Measurements from ENCODE around the gene PCLAF. TPM values are rescaled to one million over a fixed set of nuclear protein-coding genes. Genes with fewer than 3 reads are reported as not detected.

The PCLAF gene
- total RNA-seq (1 to 10 TPM in 1 of 10 donors, under 1 TPM in 4, not detected in 5; 0.17 to 4.5 (median 0.42) TPM), polyA plus RNA-seq (1 to 10 TPM in 1 of 2 donors, under 1 TPM in 1; 0.71 to 1.4 TPM)
- long read RNA-seq, donor 1, partial matches to known transcripts, result 0 of 4 reads
- long read RNA-seq, donor 1, other reads (novel, unspliced or antisense), result 0 of 4 reads
- long read RNA-seq, donor 2, result 0 reads
- long read RNA-seq, donor 3, result 0 reads

- Histone ChIP-seq H3K27ac (no peak within 1 kb of the TSS), H3K36me3 (peaks cover 0 to 4% (median 0%) of the 10 kb centered on the region in 9 donors), H3K4me1 (peaks cover 0 to 18% (median 9%) of the 10 kb centered on the region in 9 donors), H3K9me3 (no peaks in the 10 kb centered on the region), H3K4me3 (peak within 1 kb of the TSS; percentile 31 to 74 (median 60)), H3K27me3 (no peaks in the 10 kb centered on the region)
- DNase-seq (peak; percentile 93 to 95), ATAC-seq (peak; percentile 98 to 100 (median 100))
- TF ChIP-seq CTCF (IDR thresholded peaks at IDR 0.05), result peak in 3 of 9 donors; percentile 7
- intact Hi-C loops (cut with DNase I), result loop anchor here in 2 of 10 donors (1.0 to 10.0 kb wide), 4 partner anchors 25 to 286 kb away; partner anchors contain the start of genes CIAO2A (in 1 of the 2), CSNK1G1 (in 1 of the 2), PPIB (in 1 of the 2) and SNX1 (in 1 of the 2)
- 1% methylated on average over 38 of the region's 38 CpGs for WGBS, 2 donors
Observed at GRCh38 chr15:64381000-64381751, at the start of gene PCLAF. TSS of gene PCLAF (minus strand) at chr15:64381441. CDS start at chr15:64381371, 70 bp downstream.

- peaks cover 0 to 86% (median 14%) of the 10 kb centered on the region in 9 donors for H3K36me3 ChIP-seq
- 16 to 18% methylated on average over 3 of the region's 3 CpGs for WGBS, 2 donors
- H3K27me3 ChIP-seq, result no peaks in the 10 kb centered on the region
- H3K27ac ChIP-seq, result peak overlapping the region in 5 of 10 donors; percentile 6 to 66 (median 34)
- H3K4me1 ChIP-seq, result peaks cover 6 to 26% (median 16%) of the 10 kb centered on the region in 9 donors
- no peak overlapping the region for H3K4me3 ChIP-seq
- ATAC-seq (peak in 7 of 8 donors; percentile 58 to 79 (median 71)), DNase-seq (peak in 1 of 2 donors; percentile 30)
- TF ChIP-seq CTCF (IDR thresholded peaks at IDR 0.05), result no peak
- no peaks in the 10 kb centered on the region for H3K9me3 ChIP-seq
- intact Hi-C loops (cut with DNase I), result loop anchor here in 6 of 10 donors (5.0 to 10.0 kb wide), 4 partner anchors 222 to 245 kb away; no protein-coding TSS in a partner anchor
Observed at GRCh38 chr15:64430000-64430735, 48.9 kb upstream of the PCLAF start.

- ATAC-seq, result no peak
- Histone ChIP-seq H3K4me1 (peaks cover 6 to 26% (median 16%) of the 10 kb centered on the region in 9 donors), H3K27ac (peak overlapping the region in 3 of 10 donors; percentile 23 to 66 (median 37)), H3K9me3 (no peaks in the 10 kb centered on the region), H3K4me3 (no peak overlapping the region), H3K27me3 (no peaks in the 10 kb centered on the region), H3K36me3 (peaks cover 0 to 89% (median 21%) of the 10 kb centered on the region in 9 donors)
- no peak for DNase-seq
- no peak for TF ChIP-seq CTCF (IDR thresholded peaks at IDR 0.05)
- intact Hi-C loops (cut with DNase I), result loop anchor here in 5 of 10 donors (5.0 to 10.0 kb wide), 4 partner anchors 223 to 245 kb away; no protein-coding TSS in a partner anchor
Observed at GRCh38 chr15:64429448-64429847, 48.2 kb upstream of the PCLAF start.

Data from heart right ventricle (tissue), 16 donors.